HEK293 (cell line): ENCODE measurements around the gene GOLGA2.
A peak's percentile ranks its signal among the peaks of the same experiment; 100 is the strongest.

Experiments used
- CTCF ChIA-PET: fragments of 350-600 bp; formaldehyde crosslinking; extraction: SDS; loops from one replicate; lab custom pipeline; 2021; ENCODE audit warnings: antibody characterized with exemption; lab: Yijun Ruan, JAX
- POLR2A ChIA-PET: fragments of 300-600 bp; formaldehyde crosslinking; extraction: SDS; loops from one replicate; lab custom pipeline; 2020; ENCODE audit warnings: antibody characterized with exemption, inconsistent platforms; lab: Yijun Ruan, JAX
- H3K27ac ChIP-seq: fragments of 200-500 bp; sonication (Bioruptor generic); 2 replicates; pipeline ENCODE4 v1.5.1; 2014; ENCODE audit warnings: low read depth, low read length, control low read depth, inconsistent platforms; ENCODE audit errors: extremely low read depth
- H3K36me3 ChIP-seq, 2 experiments: fragments of 200-500 bp in 1 of 2; sonication (Bioruptor generic) in 1 of 2; 1 replicate in 1 of 2; 2 replicates in 1 of 2; pipeline ENCODE4 v1.5.1; 2014 to 2017; ENCODE audit warnings: inconsistent platforms in 2 of 2, low read length in 2 of 2; ENCODE audit not compliant: control insufficient read depth in 2 of 2, insufficient read depth in 1 of 2
- H3K4me1 ChIP-seq: fragments of 200-500 bp; sonication (Bioruptor generic); 2 replicates; pipeline ENCODE4 v1.5.1; 2014; ENCODE audit warnings: mild to moderate bottlenecking, low read length, inconsistent platforms; ENCODE audit not compliant: control insufficient read depth, insufficient read depth
- H3K4me3 ChIP-seq: 2 replicates; pipeline ENCODE4 v1.5.1; 2011; ENCODE audit warnings: low read depth, mild to moderate bottlenecking, control low read depth, low read length, moderate library complexity
- H3K9me3 ChIP-seq: fragments of 200-500 bp; sonication (Bioruptor generic); 2 replicates; pipeline ENCODE4 v1.5.1; 2014; ENCODE audit warnings: low read depth, low read length, inconsistent platforms; ENCODE audit not compliant: control insufficient read depth, insufficient read depth
- IKZF3 ChIP-seq: fragments of 450-650 bp; IDR thresholded peaks from 2 replicates; pipeline ENCODE4 v1.5.0; 2018; ENCODE audit warnings: missing biosample characterization, mild to moderate bottlenecking, missing genetic modification characterization, moderate library complexity
- OVOL3 ChIP-seq: fragments of 450-650 bp; formaldehyde crosslinking; IDR thresholded peaks from 2 replicates; pipeline ENCODE4 v1.5.1; 2016; ENCODE audit warnings: missing biosample characterization, missing genetic modification characterization
- SETDB1 ChIP-seq: IDR thresholded peaks from one replicate; pipeline ENCODE4 v1.6.1; 2017; ENCODE audit warnings: mild to moderate bottlenecking, low read length, moderate library complexity, mixed read lengths; ENCODE audit not compliant: insufficient read length
- ZBTB48 ChIP-seq: fragments of 450-650 bp; formaldehyde crosslinking; IDR thresholded peaks from 2 replicates; pipeline ENCODE4 v1.5.1; 2016; ENCODE audit warnings: missing biosample characterization, missing genetic modification characterization
- ZFP3 ChIP-seq: fragments of 450-650 bp; formaldehyde crosslinking; IDR thresholded peaks from 2 replicates; pipeline ENCODE4 v1.5.1; 2016; ENCODE audit warnings: low read depth, missing biosample characterization, missing genetic modification characterization
- ZNF140 ChIP-seq: fragments of 450-650 bp; formaldehyde crosslinking; IDR thresholded peaks from 2 replicates; pipeline ENCODE4 v1.5.1; 2016; ENCODE audit warnings: missing biosample characterization, missing genetic modification characterization
- ZNF211 ChIP-seq: fragments of 450-650 bp; formaldehyde crosslinking; IDR thresholded peaks from 2 replicates; pipeline ENCODE4 v1.5.1; 2016; ENCODE audit warnings: low read depth, missing biosample characterization, missing genetic modification characterization
- ZNF24 ChIP-seq: fragments of 450-650 bp; formaldehyde crosslinking; IDR thresholded peaks from 2 replicates; pipeline ENCODE4 v1.5.1; 2016; ENCODE audit warnings: missing biosample characterization, missing genetic modification characterization
- ZNF335 ChIP-seq: fragments of 450-650 bp; formaldehyde crosslinking; conservative IDR thresholded peaks from 2 replicates; pipeline ENCODE4 v1.5.1; 2016; ENCODE audit warnings: missing biosample characterization, missing genetic modification characterization
- ZNF354C ChIP-seq: fragments of 450-650 bp; formaldehyde crosslinking; IDR thresholded peaks from 2 replicates; pipeline ENCODE4 v1.5.1; 2016; ENCODE audit warnings: missing biosample characterization, missing genetic modification characterization, low read depth, borderline replicate concordance
- ZNF394 ChIP-seq: fragments of 450-650 bp; formaldehyde crosslinking; IDR thresholded peaks from 2 replicates; pipeline ENCODE4 v1.5.1; 2016; ENCODE audit warnings: missing biosample characterization, missing genetic modification characterization, mild to moderate bottlenecking, moderate library complexity, borderline replicate concordance
- ZNF600 ChIP-seq: fragments of 450-650 bp; formaldehyde crosslinking; IDR thresholded peaks from 2 replicates; pipeline ENCODE4 v1.5.1; 2016; ENCODE audit warnings: missing biosample characterization, missing genetic modification characterization
- ZNF654 ChIP-seq: fragments of 450-650 bp; formaldehyde crosslinking; IDR thresholded peaks from 2 replicates; pipeline ENCODE4 v1.5.1; 2016; ENCODE audit warnings: low read depth, missing biosample characterization, missing genetic modification characterization
- ZNF791 ChIP-seq: fragments of 450-650 bp; formaldehyde crosslinking; IDR thresholded peaks from 2 replicates; pipeline ENCODE4 v1.5.1; 2016; ENCODE audit warnings: missing biosample characterization, missing genetic modification characterization
- TF ChIP-seq, protein P1 (sequence below): fragments of 450-650 bp; formaldehyde crosslinking; IDR thresholded peaks from 2 replicates; pipeline ENCODE4 v1.5.1; 2016; ENCODE audit warnings: missing biosample characterization, missing genetic modification characterization, borderline replicate concordance
- TF ChIP-seq, protein P2 (sequence below): fragments of 450-650 bp; formaldehyde crosslinking; IDR thresholded peaks from 2 replicates; pipeline ENCODE4 v1.5.1; 2016; ENCODE audit warnings: missing biosample characterization, missing genetic modification characterization
- TF ChIP-seq, protein P3 (sequence below): fragments of 450-650 bp; formaldehyde crosslinking; IDR thresholded peaks from 2 replicates; pipeline ENCODE4 v1.5.1; 2016; ENCODE audit warnings: missing biosample characterization, missing genetic modification characterization
- TF ChIP-seq, protein P4 (sequence below): fragments of 450-650 bp; formaldehyde crosslinking; IDR thresholded peaks from 2 replicates; pipeline ENCODE4 v1.5.1; 2016; ENCODE audit warnings: missing biosample characterization, missing genetic modification characterization

GOLGA2 gene

DNA sequence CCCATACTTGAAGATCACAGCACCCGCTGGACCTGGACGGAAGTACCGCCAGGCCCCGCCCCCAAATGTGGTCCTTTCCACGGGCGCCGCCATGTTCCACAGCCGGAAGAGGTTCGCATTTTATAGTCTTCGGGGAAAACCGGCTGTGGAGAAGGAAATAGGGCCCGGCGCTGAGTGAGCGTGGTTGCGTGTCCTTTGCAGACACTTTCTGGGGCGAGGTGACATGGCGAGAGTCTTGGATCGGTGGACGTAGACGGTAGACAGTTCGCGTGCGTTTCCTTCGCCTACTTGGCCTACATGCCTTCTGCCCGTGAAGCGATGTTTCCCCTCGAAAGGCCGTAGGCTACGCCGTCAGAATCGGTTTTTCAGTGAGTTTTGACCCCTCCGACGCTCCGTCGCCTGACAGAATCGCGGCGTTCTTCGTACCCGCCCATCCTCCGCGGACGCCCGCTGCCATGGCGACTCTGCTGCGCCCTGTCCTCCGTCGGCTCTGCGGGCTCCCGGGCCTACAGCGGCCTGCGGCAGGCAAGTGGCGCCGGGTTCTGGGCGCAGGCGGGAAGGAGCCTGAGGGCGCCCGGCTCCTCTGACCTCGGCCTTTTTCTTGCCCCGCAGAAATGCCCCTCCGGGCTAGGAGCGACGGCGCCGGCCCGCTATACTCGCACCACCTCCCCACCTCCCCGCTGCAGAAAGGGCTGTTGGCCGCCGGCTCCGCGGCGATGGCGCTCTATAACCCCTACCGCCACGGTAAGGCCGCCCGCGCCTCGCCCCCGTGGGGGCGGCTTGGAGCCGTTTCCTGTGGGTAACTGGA is 46.8 kb upstream of the GOLGA2 start, which contains the start of the genes COQ4 and TRUB2 (continued):
- TF ChIP-seq SETDB1 = no peak
- TF ChIP-seq, protein P1, sequence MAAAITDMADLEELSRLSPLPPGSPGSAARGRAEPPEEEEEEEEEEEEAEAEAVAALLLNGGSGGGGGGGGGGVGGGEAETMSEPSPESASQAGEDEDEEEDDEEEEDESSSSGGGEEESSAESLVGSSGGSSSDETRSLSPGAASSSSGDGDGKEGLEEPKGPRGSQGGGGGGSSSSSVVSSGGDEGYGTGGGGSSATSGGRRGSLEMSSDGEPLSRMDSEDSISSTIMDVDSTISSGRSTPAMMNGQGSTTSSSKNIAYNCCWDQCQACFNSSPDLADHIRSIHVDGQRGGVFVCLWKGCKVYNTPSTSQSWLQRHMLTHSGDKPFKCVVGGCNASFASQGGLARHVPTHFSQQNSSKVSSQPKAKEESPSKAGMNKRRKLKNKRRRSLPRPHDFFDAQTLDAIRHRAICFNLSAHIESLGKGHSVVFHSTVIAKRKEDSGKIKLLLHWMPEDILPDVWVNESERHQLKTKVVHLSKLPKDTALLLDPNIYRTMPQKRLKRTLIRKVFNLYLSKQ (tag by site-specific recombination) = no peak
- TF ChIP-seq OVOL3 (tag by site-specific recombination) = 0 out of 2 replicates have a peak, but pooled peaks have one; percentile 53
- TF ChIP-seq ZNF24 (tag by site-specific recombination) = peak; percentile 91
- no peak for TF ChIP-seq ZFP3 (tag by site-specific recombination)
- TF ChIP-seq, protein P2, sequence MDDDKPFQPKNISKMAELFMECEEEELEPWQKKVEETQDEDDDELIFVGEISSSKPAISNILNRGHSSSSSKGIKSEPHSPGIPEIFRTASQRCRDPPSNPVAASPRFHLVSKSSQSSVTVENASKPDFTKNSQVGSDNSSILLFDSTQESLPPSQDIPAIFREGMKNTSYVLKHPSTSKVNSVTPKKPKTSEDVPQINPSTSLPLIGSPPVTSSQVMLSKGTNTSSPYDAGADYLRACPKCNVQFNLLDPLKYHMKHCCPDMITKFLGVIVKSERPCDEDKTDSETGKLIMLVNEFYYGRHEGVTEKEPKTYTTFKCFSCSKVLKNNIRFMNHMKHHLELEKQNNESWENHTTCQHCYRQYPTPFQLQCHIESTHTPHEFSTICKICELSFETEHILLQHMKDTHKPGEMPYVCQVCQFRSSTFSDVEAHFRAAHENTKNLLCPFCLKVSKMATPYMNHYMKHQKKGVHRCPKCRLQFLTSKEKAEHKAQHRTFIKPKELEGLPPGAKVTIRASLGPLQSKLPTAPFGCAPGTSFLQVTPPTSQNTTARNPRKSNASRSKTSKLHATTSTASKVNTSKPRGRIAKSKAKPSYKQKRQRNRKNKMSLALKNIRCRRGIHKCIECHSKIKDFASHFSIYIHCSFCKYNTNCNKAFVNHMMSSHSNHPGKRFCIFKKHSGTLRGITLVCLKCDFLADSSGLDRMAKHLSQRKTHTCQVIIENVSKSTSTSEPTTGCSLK = no peak

DNA sequence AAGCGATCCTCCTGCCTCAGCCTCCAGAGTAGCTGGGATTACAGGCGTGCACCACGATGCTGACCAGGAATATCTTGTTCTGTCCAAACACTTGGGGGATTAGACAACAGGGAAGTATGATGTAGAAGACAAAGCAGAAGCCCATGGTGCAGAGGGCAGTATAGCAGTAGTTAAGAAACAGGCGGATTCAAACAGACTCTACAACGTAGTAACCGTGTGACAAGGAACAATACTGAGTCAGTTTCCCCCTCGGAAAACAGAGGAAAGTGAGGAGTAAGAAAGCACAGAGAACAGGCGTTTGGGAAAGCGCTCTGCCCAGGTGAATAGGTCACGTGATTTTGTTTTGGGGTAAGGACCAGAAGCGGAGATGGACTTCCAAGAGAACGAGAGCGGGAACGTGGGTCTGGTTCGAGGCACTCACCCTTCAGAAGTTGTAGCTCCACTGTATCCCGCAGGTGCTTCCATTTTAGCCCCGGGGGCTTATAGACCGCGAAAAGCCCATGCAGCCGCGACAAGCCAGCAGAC is 46.1 kb upstream of the GOLGA2 start:
- TF ChIP-seq ZNF600 (tag by site-specific recombination) (0 out of 2 replicates have a peak, but pooled peaks have one; percentile 15), ZNF335 (tag by site-specific recombination) (peak; percentile 100), IKZF3 (no peak)
- ChIA-PET POLR2A (interaction anchor here (1.0 to 2.2 kb wide), 3 partner anchors 18 to 46 kb away, joined by 3 to 6 read pairs (median 3); partner anchors contain the start of genes SLC27A4 and SWI5), CTCF (interaction anchor here (0.7 to 1.0 kb wide), 2 partner anchors 19 to 30 kb away, joined by 4 to 10 read pairs; no protein-coding TSS in a partner anchor)
- H3K4me3 ChIP-seq = peak overlapping the region; percentile 87
- H3K36me3 ChIP-seq = peaks cover 0 to 40% of the 10 kb centered on the region in 2 experiments; a peak in 1 of 3 replicates
- no peak overlapping the region for H3K27ac ChIP-seq
- H3K4me1 ChIP-seq = no peaks in the 10 kb centered on the region
- no peaks in the 10 kb centered on the region for H3K9me3 ChIP-seq

DNA sequence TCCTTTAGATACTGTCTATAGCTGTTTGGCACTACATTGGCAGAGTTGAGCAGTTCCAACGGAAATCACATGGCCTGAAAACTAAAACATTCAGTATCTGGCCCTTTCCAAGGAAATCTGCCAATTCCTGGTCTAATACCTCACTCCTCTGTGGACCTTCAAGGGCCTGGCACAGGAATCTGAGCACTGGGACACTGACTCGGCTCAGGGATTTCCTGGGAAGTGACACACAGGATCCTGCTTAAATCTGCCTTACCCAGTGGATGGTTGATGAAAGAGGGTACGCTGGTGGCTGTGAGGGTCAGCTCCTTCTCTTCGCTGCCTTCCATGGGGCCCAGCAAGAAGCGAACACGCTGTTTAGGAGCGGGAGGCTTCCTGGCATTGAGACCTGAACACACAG is 45.5 kb upstream of the GOLGA2 start:
- Histone ChIP-seq H3K4me3 (peak overlapping the region; percentile 87), H3K36me3 (peaks cover 0 to 42% of the 10 kb centered on the region in 2 experiments; a peak in 1 of 3 replicates), H3K9me3 (no peaks in the 10 kb centered on the region), H3K4me1 (no peaks in the 10 kb centered on the region), H3K27ac (no peak overlapping the region)
- POLR2A ChIA-PET = interaction anchor here (1.0 to 2.2 kb wide), 3 partner anchors 19 to 45 kb away, joined by 3 to 6 read pairs (median 3); partner anchors contain the start of genes SLC27A4 and SWI5
- CTCF ChIA-PET = interaction anchor here (0.7 to 1.0 kb wide), 2 partner anchors 20 to 29 kb away, joined by 4 to 10 read pairs; no protein-coding TSS in a partner anchor
- TF ChIP-seq ZNF211 (tag by site-specific recombination) (no peak), ZNF394 (tag by site-specific recombination) (no peak), OVOL3 (tag by site-specific recombination) (no peak), ZNF354C (tag by site-specific recombination) (no peak), ZNF140 (tag by site-specific recombination) (no peak), ZNF654 (tag by site-specific recombination) (no peak), ZBTB48 (tag by site-specific recombination) (no peak), ZNF791 (no peak)
- TF ChIP-seq, protein P3, sequence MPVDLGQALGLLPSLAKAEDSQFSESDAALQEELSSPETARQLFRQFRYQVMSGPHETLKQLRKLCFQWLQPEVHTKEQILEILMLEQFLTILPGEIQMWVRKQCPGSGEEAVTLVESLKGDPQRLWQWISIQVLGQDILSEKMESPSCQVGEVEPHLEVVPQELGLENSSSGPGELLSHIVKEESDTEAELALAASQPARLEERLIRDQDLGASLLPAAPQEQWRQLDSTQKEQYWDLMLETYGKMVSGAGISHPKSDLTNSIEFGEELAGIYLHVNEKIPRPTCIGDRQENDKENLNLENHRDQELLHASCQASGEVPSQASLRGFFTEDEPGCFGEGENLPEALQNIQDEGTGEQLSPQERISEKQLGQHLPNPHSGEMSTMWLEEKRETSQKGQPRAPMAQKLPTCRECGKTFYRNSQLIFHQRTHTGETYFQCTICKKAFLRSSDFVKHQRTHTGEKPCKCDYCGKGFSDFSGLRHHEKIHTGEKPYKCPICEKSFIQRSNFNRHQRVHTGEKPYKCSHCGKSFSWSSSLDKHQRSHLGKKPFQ (tag by site-specific recombination) = no peak
- TF ChIP-seq, protein P4, sequence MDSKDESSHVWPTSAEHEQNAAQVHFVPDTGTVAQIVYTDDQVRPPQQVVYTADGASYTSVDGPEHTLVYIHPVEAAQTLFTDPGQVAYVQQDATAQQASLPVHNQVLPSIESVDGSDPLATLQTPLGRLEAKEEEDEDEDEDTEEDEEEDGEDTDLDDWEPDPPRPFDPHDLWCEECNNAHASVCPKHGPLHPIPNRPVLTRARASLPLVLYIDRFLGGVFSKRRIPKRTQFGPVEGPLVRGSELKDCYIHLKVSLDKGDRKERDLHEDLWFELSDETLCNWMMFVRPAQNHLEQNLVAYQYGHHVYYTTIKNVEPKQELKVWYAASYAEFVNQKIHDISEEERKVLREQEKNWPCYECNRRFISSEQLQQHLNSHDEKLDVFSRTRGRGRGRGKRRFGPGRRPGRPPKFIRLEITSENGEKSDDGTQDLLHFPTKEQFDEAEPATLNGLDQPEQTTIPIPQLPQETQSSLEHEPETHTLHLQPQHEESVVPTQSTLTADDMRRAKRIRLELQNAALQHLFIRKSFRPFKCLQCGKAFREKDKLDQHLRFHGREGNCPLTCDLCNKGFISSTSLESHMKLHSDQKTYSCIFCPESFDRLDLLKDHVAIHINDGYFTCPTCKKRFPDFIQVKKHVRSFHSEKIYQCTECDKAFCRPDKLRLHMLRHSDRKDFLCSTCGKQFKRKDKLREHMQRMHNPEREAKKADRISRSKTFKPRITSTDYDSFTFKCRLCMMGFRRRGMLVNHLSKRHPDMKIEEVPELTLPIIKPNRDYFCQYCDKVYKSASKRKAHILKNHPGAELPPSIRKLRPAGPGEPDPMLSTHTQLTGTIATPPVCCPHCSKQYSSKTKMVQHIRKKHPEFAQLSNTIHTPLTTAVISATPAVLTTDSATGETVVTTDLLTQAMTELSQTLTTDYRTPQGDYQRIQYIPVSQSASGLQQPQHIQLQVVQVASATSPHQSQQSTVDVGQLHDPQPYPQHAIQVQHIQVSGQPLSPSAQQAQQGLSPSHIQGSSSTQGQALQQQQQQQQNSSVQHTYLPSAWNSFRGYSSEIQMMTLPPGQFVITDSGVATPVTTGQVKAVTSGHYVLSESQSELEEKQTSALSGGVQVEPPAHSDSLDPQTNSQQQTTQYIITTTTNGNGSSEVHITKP (tag by site-specific recombination) = no peak
- TF ChIP-seq, all 188 proteins: peak for 0
